IPS-11a (cell line): ENCODE results near the gene CLEC4G.

ENCODE experiments used
- H3K4me3 ChIP-seq: one replicate; pipeline ENCODE4 v1.5.1; 2013; ENCODE audit warnings: low read depth, low read length, control low read depth

The CLEC4G gene

GRCh38 chr19:7729831-7730285 lies 2.1 kb downstream of the CLEC4G start:
- peak overlapping the region; percentile 33 for H3K4me3 ChIP-seq

- H3K4me3 ChIP-seq: no peak overlapping the region
Measured at GRCh38 chr19:7729211-7729610, 2.7 kb downstream of the CLEC4G start.

GRCh38 chr19:7725791-7726190 lies 6.1 kb downstream of the CLEC4G start:
- no peak overlapping the region for H3K4me3 ChIP-seq

- no peak overlapping the region for H3K4me3 ChIP-seq
Measured at GRCh38 chr19:7722231-7722651, 9.7 kb downstream of the CLEC4G start.

- H3K4me3 ChIP-seq: no peak overlapping the region
Measured at GRCh38 chr19:7720351-7720750, 11.6 kb downstream of the CLEC4G start.

- H3K4me3 ChIP-seq: no peak overlapping the region
Measured at GRCh38 chr19:7718668-7719067, 13.2 kb downstream of the CLEC4G start.

GRCh38 chr19:7716762-7717161 lies 15.1 kb downstream of the CLEC4G start:
- no peak overlapping the region for H3K4me3 ChIP-seq

GRCh38 chr19:7715671-7716070 lies 16.2 kb downstream of the CLEC4G start:
- H3K4me3 ChIP-seq: no peak overlapping the region

GRCh38 chr19:7710616-7711015 lies 21.3 kb downstream of the CLEC4G start:
- H3K4me3 ChIP-seq: no peak overlapping the region

GRCh38 chr19:7709932-7710460 lies 21.9 kb downstream of the CLEC4G start:
- H3K4me3 ChIP-seq: no peak overlapping the region

GRCh38 chr19:7706955-7707456 lies 24.9 kb downstream of the CLEC4G start:
- H3K4me3 ChIP-seq: no peak overlapping the region

- H3K4me3 ChIP-seq: no peak overlapping the region
Measured at GRCh38 chr19:7706188-7706954, 25.5 kb downstream of the CLEC4G start.

- H3K4me3 ChIP-seq: no peak overlapping the region
Measured at GRCh38 chr19:7705387-7706187, 26.3 kb downstream of the CLEC4G start.

GRCh38 chr19:7704280-7705060 lies 27.4 kb downstream of the CLEC4G start:
- H3K4me3 ChIP-seq: no peak overlapping the region

- H3K4me3 ChIP-seq: no peak overlapping the region
Measured at GRCh38 chr19:7703332-7703731, 28.6 kb downstream of the CLEC4G start.

- H3K4me3 ChIP-seq: no peak within 1 kb of the TSS
Measured at GRCh38 chr19:7701654-7702457, 30.1 kb downstream of the CLEC4G start, which contains the start of gene FCER2. Gene FCER2, minus strand, starts transcription at chr19:7702131. Its CDS starts 2,371 bp downstream, at chr19:7699760.

GRCh38 chr19:7701049-7701653 lies 30.8 kb downstream of the CLEC4G start:
- H3K4me3 ChIP-seq: no peak overlapping the region

- H3K4me3 ChIP-seq: no peak overlapping the region
Measured at GRCh38 chr19:7699417-7700401, 32.2 kb downstream of the CLEC4G start.
